DMS53 treated with DMSO at 0.1 percent for 48 hours (cell line): ENCODE results near the gene LEMD2.
A peak's percentile ranks its signal among the peaks of the same experiment; 100 is the strongest.

Source experiments
- DNase-seq: peaks from one replicate; lab custom pipeline; 2025; ENCODE audit not compliant: unreplicated experiment; lab: John Stamatoyannopoulos, UW

The LEMD2 gene

DNA sequence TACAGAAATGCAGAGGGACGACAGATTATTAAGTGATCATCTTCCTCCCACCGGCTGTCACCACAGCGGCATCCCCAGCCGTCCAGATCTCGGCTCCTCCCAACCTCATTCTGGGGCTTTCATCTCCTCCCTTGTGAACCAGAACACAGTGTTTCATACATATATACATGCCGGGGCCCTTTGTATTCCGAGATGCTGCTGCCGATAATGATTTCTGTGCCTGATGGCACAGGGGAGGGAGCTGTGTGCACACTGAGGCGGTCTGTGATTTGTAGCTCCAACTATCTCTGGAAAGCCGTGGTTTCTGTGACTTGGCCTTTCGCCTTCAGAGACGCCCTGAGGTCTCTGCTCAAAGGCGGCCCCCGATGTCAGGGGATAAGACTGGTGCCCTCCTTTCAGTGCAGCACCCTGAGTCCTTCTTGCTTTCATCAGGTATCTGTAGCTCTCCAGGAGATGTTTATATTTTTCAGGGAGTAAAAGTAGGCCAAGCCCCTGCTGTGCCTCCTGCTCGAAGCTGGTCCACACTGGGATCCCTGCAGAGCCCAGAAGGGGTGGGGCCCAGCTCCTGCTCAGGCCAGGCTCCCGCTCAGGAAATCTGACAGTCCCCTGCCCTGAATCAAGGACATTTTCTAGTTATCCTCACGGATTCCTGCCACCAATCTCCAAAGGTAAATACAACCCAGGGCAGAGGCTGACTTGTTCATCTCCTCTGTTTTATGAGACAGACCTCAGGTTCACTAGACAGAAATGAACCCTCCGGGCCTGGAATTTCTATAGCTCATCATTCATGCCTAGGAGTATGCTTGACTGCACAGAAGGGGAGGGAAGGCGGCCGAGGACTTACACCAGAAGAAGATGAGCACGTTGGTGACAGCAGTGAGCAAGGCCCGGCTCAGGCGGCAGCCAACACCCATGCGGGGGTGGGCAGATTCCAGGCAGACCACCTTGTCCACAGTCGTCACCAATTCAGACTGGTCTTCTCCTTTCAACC lies 11.2 kb downstream of the LEMD2 start:
- no peak for DNase-seq

DNA sequence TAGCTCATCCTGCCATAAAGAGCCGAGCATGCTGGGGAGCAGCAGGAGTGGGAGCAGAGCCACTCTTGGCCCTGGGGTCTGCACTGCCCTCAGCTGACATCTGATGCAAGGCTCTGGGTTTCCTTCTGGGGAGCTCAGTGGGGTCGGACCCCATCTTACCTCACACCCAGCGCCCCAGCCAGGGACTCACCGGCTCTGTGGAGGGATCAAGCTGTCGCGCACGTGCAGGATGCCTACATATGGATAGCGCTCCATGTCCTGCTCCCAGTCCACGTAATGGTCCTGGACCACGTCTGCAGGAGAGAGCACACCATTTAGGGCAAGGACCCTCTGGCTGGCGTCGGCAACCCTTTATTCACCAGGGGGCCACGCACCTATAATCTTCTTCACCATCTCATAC lies 12.2 kb downstream of the LEMD2 start:
- DNase-seq, result no peak

DNA sequence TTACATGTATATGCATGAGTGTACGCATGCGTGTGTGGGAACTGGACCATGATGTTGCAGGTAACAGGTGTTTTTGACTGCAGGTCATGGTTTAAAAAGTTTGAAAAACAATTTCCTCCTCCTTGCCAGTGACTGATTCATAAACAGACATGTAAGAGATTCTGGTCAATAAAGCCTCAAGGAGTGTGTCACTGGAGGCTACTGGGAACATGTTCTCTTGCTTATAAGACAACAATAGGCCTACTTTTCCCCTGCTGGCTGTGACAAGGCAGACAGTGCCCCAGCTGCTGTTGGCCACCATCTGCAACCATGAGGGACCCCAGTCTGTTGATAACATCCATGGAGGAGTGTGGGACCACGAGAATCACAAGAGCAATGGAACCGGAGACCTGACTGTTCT lies 12.7 kb downstream of the LEMD2 start:
- DNase-seq, result no peak

DNA sequence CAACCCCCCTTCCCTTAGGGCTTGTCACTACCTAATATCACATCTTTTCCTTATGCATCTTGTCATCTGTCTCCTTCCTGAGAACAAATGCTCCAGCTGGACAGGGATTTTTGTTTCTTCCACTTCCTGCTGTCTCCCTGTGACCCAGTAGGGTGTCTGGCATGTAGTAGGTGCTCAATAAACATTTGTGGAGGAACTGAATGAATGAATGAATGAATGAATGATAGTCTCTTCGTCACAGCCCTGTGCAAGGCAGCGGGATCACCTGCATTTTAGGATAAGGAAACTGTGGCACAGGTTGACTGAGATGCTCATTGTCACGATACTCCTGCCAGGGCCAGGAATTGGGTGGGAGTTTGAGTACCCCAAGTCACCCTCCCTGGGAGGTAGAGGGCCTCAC lies 14.2 kb downstream of the LEMD2 start:
- no peak for DNase-seq

- DNase-seq, result no peak
These were observed 15.9 kb downstream of the LEMD2 start for GRCh38 chr6:33772902-33773472.

DNA sequence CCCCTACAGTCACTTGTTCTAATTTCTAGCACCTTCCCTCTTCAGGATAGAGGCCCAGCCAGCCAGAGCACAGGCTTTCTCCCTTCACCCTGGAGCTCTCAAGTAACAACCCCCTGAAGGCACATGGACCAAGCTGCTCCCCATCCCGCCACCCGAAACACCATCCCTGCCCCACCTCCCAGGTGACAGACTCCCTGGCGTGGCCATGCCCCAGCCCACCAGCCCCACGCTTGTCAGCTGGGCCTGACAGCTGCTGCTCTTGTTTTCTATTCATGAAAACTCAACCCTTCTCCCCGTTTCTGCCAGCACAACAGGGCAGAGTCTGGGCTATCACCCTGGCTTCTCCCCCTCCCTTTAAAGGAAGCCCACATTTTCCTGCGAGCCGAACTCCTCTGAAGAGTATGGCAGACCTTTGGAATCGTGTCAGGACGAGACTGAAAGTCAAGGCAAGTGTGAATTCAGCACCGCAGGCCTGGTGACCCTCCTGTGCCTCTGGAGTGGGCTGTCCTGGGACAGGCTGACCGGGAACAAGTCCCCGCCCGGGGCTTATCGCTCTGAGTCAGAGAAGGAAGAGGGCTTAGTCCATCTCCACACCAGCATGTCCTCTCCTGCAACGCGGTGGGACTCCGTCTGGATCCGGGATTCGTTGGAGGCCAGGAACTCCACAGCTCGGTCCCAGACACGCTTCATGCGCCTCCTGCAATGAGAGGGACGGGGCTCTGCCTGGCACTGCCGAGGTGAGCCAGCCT lies 16.7 kb downstream of the LEMD2 start:
- no peak for DNase-seq

GRCh38 chr6:33771146-33772081 lies 17.5 kb downstream of the LEMD2 start:
- DNase-seq, result peak; percentile 67

GRCh38 chr6:33770833-33771145 lies 18.1 kb downstream of the LEMD2 start:
- DNase-seq, result no peak

GRCh38 chr6:33770124-33770832 lies 18.7 kb downstream of the LEMD2 start:
- DNase-seq, result no peak

GRCh38 chr6:33769248-33769821 lies 19.6 kb downstream of the LEMD2 start:
- DNase-seq, result no peak

- peak; percentile 51 for DNase-seq
These were observed 20.2 kb downstream of the LEMD2 start for GRCh38 chr6:33768644-33769120.

- DNase-seq, result no peak
These were observed 21.7 kb downstream of the LEMD2 start for GRCh38 chr6:33766921-33767907.

- no peak for DNase-seq
These were observed 23.6 kb downstream of the LEMD2 start for GRCh38 chr6:33765368-33765767.

DNA sequence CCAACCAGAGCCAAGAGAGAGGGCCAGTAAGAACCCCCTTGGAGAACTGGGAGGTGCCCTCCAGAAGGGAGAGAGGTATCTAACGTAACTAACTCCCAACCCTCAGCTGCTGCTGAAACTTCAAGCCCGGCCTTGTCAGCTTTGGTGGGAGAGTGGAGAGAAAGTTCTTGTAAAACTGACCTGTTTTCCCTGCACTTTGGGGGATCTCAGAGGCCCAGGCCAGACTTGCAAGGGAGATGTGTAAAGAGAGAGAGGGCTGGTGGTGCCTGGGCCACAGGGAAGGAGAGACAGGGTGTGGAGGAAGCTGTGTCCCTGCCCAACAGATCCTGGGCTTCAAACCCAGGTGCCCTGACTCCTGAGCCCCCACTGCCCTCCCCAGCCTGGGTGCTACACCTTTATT lies 24.9 kb downstream of the LEMD2 start:
- DNase-seq, result no peak

DNA sequence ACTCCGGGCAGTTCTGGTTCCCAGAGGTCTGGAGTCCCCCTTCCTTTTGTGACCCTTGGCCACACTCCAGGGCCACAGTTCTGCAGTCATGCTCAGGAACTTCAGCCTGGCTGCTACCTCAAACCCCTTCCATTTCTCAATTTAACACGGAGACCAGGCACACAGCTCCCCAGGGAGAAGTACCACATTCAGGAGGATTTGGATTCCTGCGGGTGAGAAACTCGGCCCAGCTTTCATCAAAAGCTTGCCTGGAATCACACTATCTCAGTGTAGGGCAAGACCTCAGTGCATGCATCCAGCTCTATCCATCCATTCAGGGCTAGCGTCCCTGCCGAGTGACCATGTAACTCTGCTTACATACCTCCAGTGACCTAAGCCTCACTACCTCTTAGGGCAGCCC lies 25.4 kb downstream of the LEMD2 start:
- DNase-seq, result no peak

DNA sequence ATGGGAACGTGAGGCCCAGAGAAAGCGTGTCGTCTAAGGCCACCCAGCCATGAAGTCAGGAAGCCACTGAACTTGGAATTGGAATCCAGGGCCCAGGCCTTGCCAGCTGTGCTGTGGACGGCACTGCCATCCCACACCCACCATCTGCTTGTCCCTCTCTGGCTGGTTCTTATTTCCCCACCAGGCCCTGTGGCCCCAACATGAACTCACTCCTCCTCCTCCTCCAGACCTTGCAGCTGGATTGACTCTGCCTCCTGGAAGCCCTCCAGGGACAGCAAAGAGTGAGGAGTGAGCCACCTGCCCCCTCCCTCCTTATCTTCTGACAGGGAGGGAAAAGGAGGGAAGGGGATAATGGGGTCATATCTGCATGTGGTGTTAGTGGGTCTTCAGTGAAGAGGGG lies 26.2 kb downstream of the LEMD2 start:
- no peak for DNase-seq

DNA sequence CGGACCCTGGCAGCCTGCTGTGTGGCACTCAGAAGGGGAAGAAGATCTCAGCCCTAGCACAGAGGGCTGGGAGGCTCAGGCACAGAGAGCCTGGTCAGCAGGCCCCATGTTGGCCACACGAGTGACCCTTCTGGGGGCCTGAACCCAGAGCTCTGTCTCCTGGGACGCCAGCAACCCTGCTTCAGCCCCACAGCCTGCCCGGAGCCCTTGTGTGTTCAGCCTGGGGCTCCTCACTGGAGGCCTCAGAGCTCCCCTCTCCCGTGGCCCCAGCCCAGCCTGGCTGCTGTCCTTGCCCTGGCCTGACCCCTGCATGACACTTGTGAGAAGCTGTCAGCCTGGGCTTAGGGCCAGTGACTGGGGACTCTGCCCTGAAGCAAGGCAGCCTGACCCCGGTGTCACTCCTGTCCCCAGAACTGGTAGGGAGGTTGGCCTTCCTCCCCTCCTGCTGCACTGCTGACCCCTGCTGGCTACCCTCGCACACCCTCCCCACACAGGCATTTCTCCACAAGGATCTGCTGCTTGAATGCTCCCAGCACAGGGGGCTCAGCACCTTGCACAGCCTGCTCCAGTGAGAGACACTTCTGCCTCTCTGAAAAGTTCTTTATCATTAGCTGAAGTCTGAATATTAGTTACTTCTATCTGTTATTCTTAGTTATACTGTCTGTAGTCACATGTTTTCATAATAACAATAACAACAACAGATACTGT lies 26.9 kb downstream of the LEMD2 start:
- peak; percentile 74 for DNase-seq

DNA sequence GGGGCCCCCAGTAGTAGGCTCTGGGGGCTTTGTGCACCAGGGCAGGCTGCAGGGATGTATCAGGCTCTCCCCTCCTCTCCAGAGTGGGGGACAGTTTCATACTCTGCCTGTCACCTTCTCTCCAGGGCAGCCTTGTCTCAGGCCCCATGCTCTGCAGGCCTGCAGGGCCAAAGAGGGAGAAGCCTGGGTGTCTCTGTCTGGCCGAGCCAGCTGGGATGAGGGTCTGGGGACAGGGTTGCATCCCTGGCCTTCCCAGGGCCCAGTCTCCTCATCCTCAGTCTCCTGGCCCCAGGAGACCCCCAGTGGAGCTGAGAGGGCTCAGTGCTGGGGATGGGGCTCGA lies 27.4 kb downstream of the LEMD2 start:
- no peak for DNase-seq
